Measurements from ENCODE around the gene NADK2. TPM values are rescaled to one million over a fixed set of nuclear protein-coding genes. Genes with fewer than 3 reads are reported as not detected.

The NADK2 gene
- total RNA-seq, 1 donor from 2014 or later: 37.8 TPM

GRCh38 chr5:36230151-36230790 lies 11.5 kb downstream of the NADK2 start:
- Mint-ChIP-seq H3K9me3 (ENCODE audit: low read depth) (no peaks in the 10 kb centered on the region), H3K4me3 (ENCODE audit: unreplicated experiment) (no peak overlapping the region), H3K36me3 (ENCODE audit: low read depth) (peaks cover 5% of the 10 kb centered on the region), H3K4me1 (ENCODE audit: low read depth) (peaks cover 26% of the 10 kb centered on the region), H3K27me3 (ENCODE audit: low read depth) (no peaks in the 10 kb centered on the region), H3K27ac (ENCODE audit: unreplicated experiment) (no peak overlapping the region)
- no peak for DNase-seq (ENCODE audit: low spot score)
- TF ChIP-seq CTCF (IDR thresholded peaks at IDR 0.05): no peak

GRCh38 chr5:36228505-36228904 lies 13.2 kb downstream of the NADK2 start:
- Mint-ChIP-seq H3K9me3 (ENCODE audit: low read depth) (no peaks in the 10 kb centered on the region), H3K27ac (ENCODE audit: unreplicated experiment) (peak overlapping the region; percentile 37), H3K4me3 (ENCODE audit: unreplicated experiment) (no peak overlapping the region)

GRCh38 chr5:36227046-36227445 lies 14.7 kb downstream of the NADK2 start:
- no peak for TF ChIP-seq CTCF (IDR thresholded peaks at IDR 0.05)
- Mint-ChIP-seq H3K9me3 (ENCODE audit: low read depth) (no peaks in the 10 kb centered on the region), H3K4me1 (ENCODE audit: low read depth) (peaks cover 26% of the 10 kb centered on the region), H3K27me3 (ENCODE audit: low read depth) (no peaks in the 10 kb centered on the region), H3K36me3 (ENCODE audit: low read depth) (peaks cover 12% of the 10 kb centered on the region), H3K27ac (ENCODE audit: unreplicated experiment) (no peak overlapping the region), H3K4me3 (ENCODE audit: unreplicated experiment) (no peak overlapping the region)
- DNase-seq (ENCODE audit: low spot score): no peak

More at GRCh38 chr5:36228505-36228904, 13.2 kb downstream of the NADK2 start:
- DNase-seq (ENCODE audit: low spot score): no peak
- Mint-ChIP-seq H3K36me3 (ENCODE audit: low read depth) (peaks cover 12% of the 10 kb centered on the region), H3K27me3 (ENCODE audit: low read depth) (no peaks in the 10 kb centered on the region), H3K4me1 (ENCODE audit: low read depth) (peaks cover 26% of the 10 kb centered on the region)
- no peak for TF ChIP-seq CTCF (IDR thresholded peaks at IDR 0.05)

- Mint-ChIP-seq H3K4me1 (ENCODE audit: low read depth) (no peaks in the 10 kb centered on the region), H3K4me3 (ENCODE audit: unreplicated experiment) (no peak overlapping the region), H3K27ac (ENCODE audit: unreplicated experiment) (no peak overlapping the region), H3K36me3 (ENCODE audit: low read depth) (peaks cover 21% of the 10 kb centered on the region), H3K27me3 (ENCODE audit: low read depth) (no peaks in the 10 kb centered on the region), H3K9me3 (ENCODE audit: low read depth) (no peaks in the 10 kb centered on the region)
- TF ChIP-seq CTCF (IDR thresholded peaks at IDR 0.05): no peak
- no peak for DNase-seq (ENCODE audit: low spot score)
Observed at GRCh38 chr5:36222620-36223019, 19.1 kb downstream of the NADK2 start.

- Mint-ChIP-seq H3K4me1 (ENCODE audit: low read depth) (no peaks in the 10 kb centered on the region), H3K9me3 (ENCODE audit: low read depth) (no peaks in the 10 kb centered on the region), H3K27ac (ENCODE audit: unreplicated experiment) (no peak overlapping the region), H3K36me3 (ENCODE audit: low read depth) (peaks cover 17% of the 10 kb centered on the region), H3K27me3 (ENCODE audit: low read depth) (no peaks in the 10 kb centered on the region), H3K4me3 (ENCODE audit: unreplicated experiment) (no peak overlapping the region)
- DNase-seq (ENCODE audit: low spot score): no peak
- no peak for TF ChIP-seq CTCF (IDR thresholded peaks at IDR 0.05)
Observed at GRCh38 chr5:36217988-36218387, 23.7 kb downstream of the NADK2 start.
